Prostate gland (tissue), 2 donors: ENCODE measurements around the gene GET3. TPM values are rescaled to one million over a fixed set of nuclear protein-coding genes. Genes with fewer than 3 reads are reported as not detected.
A peak's percentile ranks its signal among the peaks of the same experiment; 100 is the strongest.

Experiments used
- DNase-seq: peaks from one replicate; pipeline ENCODE4 v3.0.0-alpha.2; 2019; ENCODE audit warnings: low spot score
- H3K27ac ChIP-seq, 2 donors: fragments of 200-600 bp; sonication (generic); 2 replicates each; pipeline ENCODE4 v1.5.1; 2017 to 2019
- H3K27me3 ChIP-seq: fragments of 200-600 bp; sonication (generic); replicated peaks from 2 replicates; pipeline ENCODE4 v1.5.1; 2019; ENCODE audit not compliant: insufficient read depth
- H3K36me3 ChIP-seq, 2 donors: fragments of 200-600 bp; sonication (generic); 1 replicate in 1 of 2; 2 replicates in 1 of 2; pipeline versions ENCODE4 v1.5.1 to v1.8.1; 2017 to 2019
- H3K4me1 ChIP-seq: fragments of 200-600 bp; sonication (generic); replicated peaks from 2 replicates; pipeline ENCODE4 v1.5.1; 2019
- H3K4me3 ChIP-seq, 2 donors: fragments of 200-600 bp; sonication (generic); 2 replicates each; pipeline ENCODE4 v1.5.1; 2017 to 2019
- H3K9me3 ChIP-seq: fragments of 200-600 bp; sonication (generic); 2 replicates; pipeline ENCODE4 v1.5.1; 2017
- CTCF ChIP-seq, 4 experiments: fragments of 200-600 bp in 2 of 4; fragments of 450-650 bp in 2 of 4; sonication (generic) in 2 of 4; IDR thresholded peaks; 1 replicate in 3 of 4; 2 replicates in 1 of 4; pipeline ENCODE4 v1.5.1; 2016 to 2019; ENCODE audit warnings: antibody characterized with exemption in 4 of 4, mild to moderate bottlenecking in 2 of 4, moderate library complexity in 2 of 4
- POLR2A ChIP-seq: fragments of 450-650 bp; IDR thresholded peaks from one replicate; pipeline ENCODE4 v1.6.1; 2016; ENCODE audit warnings: antibody characterized with exemption, mild to moderate bottlenecking
- POLR2AphosphoS5 ChIP-seq: sonication (generic); formaldehyde crosslinking; IDR thresholded peaks from one replicate; pipeline ENCODE4 v1.6.1; 2017; ENCODE audit warnings: antibody characterized with exemption
- WGBS: methylation state at CpG from one replicate; pipeline ENCODE4 v1.1.5; 2018; 5-methylcytosine and 5-hydroxymethylcytosine counted together
- intact Hi-C: fragments of 100-400 bp; cut with DNase I; formaldehyde crosslinking; loops from one replicate; pipeline ENCODE4 v1.14.2; 2022
- total RNA-seq, 2 donors: library from RNA; depleted of rRNA; stranded (reverse); fragments of >200 nt; gene quantifications; one replicate each; pipeline ENCODE4 v1.1.0, GENCODE V29; 2016

GET3 gene
- 10 to 100 TPM; 65.4 to 82.1 TPM for total RNA-seq

GRCh38 chr19:12736995-12737834, at the start of gene GET3:
Gene GET3 (plus strand): TSS chr19:12737497. CDS start chr19:12737506, 9 bp downstream.
- Histone ChIP-seq H3K4me1 (peaks cover 22% of the 10 kb centered on the region), H3K27me3 (no peaks in the 10 kb centered on the region), H3K9me3 (no peaks in the 10 kb centered on the region), H3K4me3 (peak within 1 kb of the TSS; percentile 63 to 76), H3K27ac (peak within 1 kb of the TSS; percentile 82 to 87), H3K36me3 (no peaks in the 10 kb centered on the region)
- DNase-seq: peak; percentile 98
- TF ChIP-seq POLR2AphosphoS5 (peak; percentile 94), POLR2A (no peak), CTCF (IDR thresholded peaks at IDR 0.05) (peak in 1 of 4 experiments; percentile 48)
- intact Hi-C loops: no loop called here
- under 1% methylated on average over 26 of the region's 29 CpGs for WGBS

- H3K4me1 ChIP-seq: no peaks in the 10 kb centered on the region
- no peaks in the 10 kb centered on the region for H3K27me3 ChIP-seq
- no peaks in the 10 kb centered on the region for H3K9me3 ChIP-seq
- no peak overlapping the region for H3K27ac ChIP-seq
- no peak overlapping the region for H3K4me3 ChIP-seq
- WGBS: 97% methylated on average over 11 of the region's 12 CpGs
- H3K36me3 ChIP-seq: no peaks in the 10 kb centered on the region
- DNase-seq: no peak
- intact Hi-C loops: no loop called here
- no peak for TF ChIP-seq POLR2AphosphoS5
These were observed 48.3 kb upstream of the GET3 start for GRCh38 chr19:12689012-12689411.

GRCh38 chr19:12689581-12690216, 47.6 kb upstream of the GET3 start:
- no peak overlapping the region for H3K4me3 ChIP-seq
- DNase-seq: no peak
- no peaks in the 10 kb centered on the region for H3K36me3 ChIP-seq
- 80% methylated on average over 26 of the region's 26 CpGs for WGBS
- no peak overlapping the region for H3K27ac ChIP-seq
- intact Hi-C loops: no loop called here
- TF ChIP-seq POLR2A: no peak
- TF ChIP-seq CTCF (IDR thresholded peaks at IDR 0.05): no peak
- TF ChIP-seq POLR2AphosphoS5: no peak
- no peaks in the 10 kb centered on the region for H3K27me3 ChIP-seq
- no peaks in the 10 kb centered on the region for H3K9me3 ChIP-seq
- no peaks in the 10 kb centered on the region for H3K4me1 ChIP-seq

GRCh38 chr19:12692960-12693359, 44.3 kb upstream of the GET3 start:
- TF ChIP-seq CTCF (IDR thresholded peaks at IDR 0.05): no peak
- no peak for TF ChIP-seq POLR2AphosphoS5
- no peak for TF ChIP-seq POLR2A
- H3K36me3 ChIP-seq: no peaks in the 10 kb centered on the region
- no peak overlapping the region for H3K4me3 ChIP-seq
- H3K27me3 ChIP-seq: no peaks in the 10 kb centered on the region
- DNase-seq: no peak
- intact Hi-C loops: no loop called here
- H3K4me1 ChIP-seq: peaks cover 9% of the 10 kb centered on the region
- H3K27ac ChIP-seq: no peak overlapping the region
- WGBS: 90% methylated on average over 5 of the region's 5 CpGs
- no peaks in the 10 kb centered on the region for H3K9me3 ChIP-seq

- no peak for TF ChIP-seq POLR2AphosphoS5
- TF ChIP-seq POLR2A: no peak
- TF ChIP-seq CTCF (IDR thresholded peaks at IDR 0.05): no peak
- Histone ChIP-seq H3K4me1 (peaks cover 9% of the 10 kb centered on the region), H3K27me3 (no peaks in the 10 kb centered on the region), H3K4me3 (no peak overlapping the region), H3K9me3 (no peaks in the 10 kb centered on the region), H3K27ac (no peak overlapping the region), H3K36me3 (no peaks in the 10 kb centered on the region)
- no peak for DNase-seq
- intact Hi-C loops: no loop called here
- WGBS: 96% methylated on average over 15 of the region's 16 CpGs
These were observed 42.7 kb upstream of the GET3 start for GRCh38 chr19:12694641-12695040.
